NB4 (cell line): ENCODE results near the gene ZNF83.
"Not testable (repeated sequence)": the region's sequence is repeated elsewhere in the genome, so short reads cannot be mapped to it uniquely, and the experiment has no call there.

Experiments
- POLR2A ChIP-seq: IDR thresholded peaks from 2 replicates; pipeline ENCODE4 v1.6.1; 2011; ENCODE audit warnings: mild to moderate bottlenecking; ENCODE audit not compliant: insufficient read length; ENCODE audit errors: extremely low read depth
- TF ChIP-seq, protein P1 (sequence below): IDR thresholded peaks from 2 replicates; pipeline ENCODE4 v1.6.1; 2011; ENCODE audit warnings: low read depth, low read length
- TF ChIP-seq, protein P2 (sequence below): IDR thresholded peaks from one replicate; pipeline ENCODE4 v1.5.1; 2012; ENCODE audit warnings: low read depth, low read length

DNA sequence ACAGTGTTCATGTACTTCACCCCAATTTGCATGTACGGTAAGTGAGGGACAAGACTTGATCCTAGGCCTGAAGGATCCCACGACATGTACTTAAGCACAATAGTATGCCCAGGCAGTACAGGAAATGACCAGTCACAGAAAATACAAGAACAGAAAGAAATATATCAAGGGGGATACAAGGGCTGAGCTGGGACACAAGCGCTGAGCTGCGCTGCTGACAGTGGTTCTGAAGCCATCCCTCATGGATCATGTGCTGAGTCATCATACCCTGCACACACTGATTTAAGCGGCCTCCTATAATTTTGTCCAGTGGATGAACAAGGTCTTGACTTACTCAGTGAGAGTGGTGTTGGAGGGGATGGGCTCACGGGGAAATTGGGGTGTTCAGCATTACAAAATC, 37.1 kb upstream of the ZNF83 start:
- TF ChIP-seq, protein P1, sequence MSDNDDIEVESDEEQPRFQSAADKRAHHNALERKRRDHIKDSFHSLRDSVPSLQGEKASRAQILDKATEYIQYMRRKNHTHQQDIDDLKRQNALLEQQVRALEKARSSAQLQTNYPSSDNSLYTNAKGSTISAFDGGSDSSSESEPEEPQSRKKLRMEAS = not testable (repeated sequence)
- TF ChIP-seq, protein P2, sequence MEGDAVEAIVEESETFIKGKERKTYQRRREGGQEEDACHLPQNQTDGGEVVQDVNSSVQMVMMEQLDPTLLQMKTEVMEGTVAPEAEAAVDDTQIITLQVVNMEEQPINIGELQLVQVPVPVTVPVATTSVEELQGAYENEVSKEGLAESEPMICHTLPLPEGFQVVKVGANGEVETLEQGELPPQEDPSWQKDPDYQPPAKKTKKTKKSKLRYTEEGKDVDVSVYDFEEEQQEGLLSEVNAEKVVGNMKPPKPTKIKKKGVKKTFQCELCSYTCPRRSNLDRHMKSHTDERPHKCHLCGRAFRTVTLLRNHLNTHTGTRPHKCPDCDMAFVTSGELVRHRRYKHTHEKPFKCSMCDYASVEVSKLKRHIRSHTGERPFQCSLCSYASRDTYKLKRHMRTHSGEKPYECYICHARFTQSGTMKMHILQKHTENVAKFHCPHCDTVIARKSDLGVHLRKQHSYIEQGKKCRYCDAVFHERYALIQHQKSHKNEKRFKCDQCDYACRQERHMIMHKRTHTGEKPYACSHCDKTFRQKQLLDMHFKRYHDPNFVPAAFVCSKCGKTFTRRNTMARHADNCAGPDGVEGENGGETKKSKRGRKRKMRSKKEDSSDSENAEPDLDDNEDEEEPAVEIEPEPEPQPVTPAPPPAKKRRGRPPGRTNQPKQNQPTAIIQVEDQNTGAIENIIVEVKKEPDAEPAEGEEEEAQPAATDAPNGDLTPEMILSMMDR = not testable (repeated sequence)
- not testable (repeated sequence) for TF ChIP-seq POLR2A
